ENCODE data around the gene SMIM45.
"Not testable (repeated sequence)": the region's sequence is repeated elsewhere in the genome, so short reads cannot be mapped to it uniquely, and the experiment has no call there.

SMIM45 gene

GRCh38 chr22:41935509-41935908 lies 16.4 kb upstream of the SMIM45 start:
- no peak for DNase-seq

- DNase-seq: no peak
Measured at GRCh38 chr22:41936894-41937169, 15.1 kb upstream of the SMIM45 start.

GRCh38 chr22:41939981-41940831 lies 11.7 kb upstream of the SMIM45 start:
- peak; percentile 72 to 87 (median 84) for DNase-seq

- peak; percentile 70 to 79 (median 78) for DNase-seq
Measured at GRCh38 chr22:41940832-41941765, 10.9 kb upstream of the SMIM45 start.

GRCh38 chr22:41943661-41944209 lies 8.2 kb upstream of the SMIM45 start:
- DNase-seq: no peak

GRCh38 chr22:41946629-41947423 lies 5.1 kb upstream of the SMIM45 start, which contains the start of gene CENPM:
CENPM (minus strand) TSS chr22:41947152; CDS start chr22:41947076, 76 bp downstream.
- peak; percentile 76 to 85 (median 82) for DNase-seq

- DNase-seq: no peak
Measured at GRCh38 chr22:41947424-41948080, 4.4 kb upstream of the SMIM45 start.

GRCh38 chr22:41948142-41948541 lies 3.8 kb upstream of the SMIM45 start:
- DNase-seq: no peak

GRCh38 chr22:41948928-41949296 lies 3.0 kb upstream of the SMIM45 start:
- DNase-seq: not testable (repeated sequence)

GRCh38 chr22:41949297-41949965 lies 2.5 kb upstream of the SMIM45 start:
- DNase-seq: no peak

- DNase-seq: no peak
Measured at GRCh38 chr22:41952713-41953112, 763 bp downstream of the SMIM45 start.

- DNase-seq: no peak
Measured at GRCh38 chr22:41957941-41958556, 6.1 kb downstream of the SMIM45 start.

GRCh38 chr22:41963453-41964111 lies 11.6 kb downstream of the SMIM45 start:
- DNase-seq: no peak

GRCh38 chr22:41964112-41964491 lies 12.2 kb downstream of the SMIM45 start:
- no peak for DNase-seq

GRCh38 chr22:41966225-41966606 lies 14.3 kb downstream of the SMIM45 start:
- no peak for DNase-seq

- DNase-seq: no peak
Measured at GRCh38 chr22:41966607-41967240, 14.8 kb downstream of the SMIM45 start.

GRCh38 chr22:41968601-41969000 lies 16.7 kb downstream of the SMIM45 start:
- DNase-seq: no peak

- no peak for DNase-seq
Measured at GRCh38 chr22:41969110-41969646, 17.2 kb downstream of the SMIM45 start, which contains the start of gene SEPTIN3. SEPTIN3 (plus strand) TSS chr22:41969443; CDS start chr22:41971493, 2,050 bp downstream.

GRCh38 chr22:41970601-41971000 lies 18.7 kb downstream of the SMIM45 start:
- DNase-seq: no peak

- DNase-seq: no peak
Measured at GRCh38 chr22:41971431-41971830, 19.5 kb downstream of the SMIM45 start.

Data from activated CD4-positive, CD25-positive, alpha-beta regulatory T cell (primary cell).